NOMO-1 (cell line): ENCODE data around the gene CCDC187.
"Not testable (repeated sequence)": the region's sequence is repeated elsewhere in the genome, so short reads cannot be mapped to it uniquely, and the experiment has no call there.

Source experiments
- DNase-seq, 2 experiments: peaks; one replicate each; lab custom pipeline; 2025; ENCODE audit not compliant: unreplicated experiment in 2 of 2; lab: John Stamatoyannopoulos, UW

Gene CCDC187

GRCh38 chr9:136328011-136328621, 24.2 kb upstream of the CCDC187 start:
- no peak for DNase-seq

- DNase-seq: peak in 1 of 2 experiments; percentile 51
Measured at GRCh38 chr9:136327304-136327974, 23.5 kb upstream of the CCDC187 start, which contains the start of gene GPSM1. TSS of gene GPSM1 (plus strand) at chr9:136327539. CDS start at chr9:136327696, 157 bp downstream.

GRCh38 chr9:136326761-136327303, 22.9 kb upstream of the CCDC187 start:
- no peak for DNase-seq

- DNase-seq: no peak
Measured at GRCh38 chr9:136326061-136326760, 22.3 kb upstream of the CCDC187 start.

- no peak for DNase-seq
Measured at GRCh38 chr9:136325358-136325757, 21.5 kb upstream of the CCDC187 start.

GRCh38 chr9:136324501-136325300, 20.8 kb upstream of the CCDC187 start:
- no peak for DNase-seq

GRCh38 chr9:136323371-136323789, 19.5 kb upstream of the CCDC187 start:
- no peak for DNase-seq

GRCh38 chr9:136322756-136323330, 18.9 kb upstream of the CCDC187 start:
- DNase-seq: no peak

- no peak for DNase-seq
Measured at GRCh38 chr9:136321561-136321960, 17.7 kb upstream of the CCDC187 start.

- DNase-seq: not testable (repeated sequence)
Measured at GRCh38 chr9:136320972-136321371, 17.1 kb upstream of the CCDC187 start.

GRCh38 chr9:136319955-136320354, 16.1 kb upstream of the CCDC187 start:
- DNase-seq: not testable (repeated sequence)

GRCh38 chr9:136319244-136319643, 15.3 kb upstream of the CCDC187 start:
- not testable (repeated sequence) for DNase-seq

- DNase-seq: no peak
Measured at GRCh38 chr9:136318776-136319241, 14.9 kb upstream of the CCDC187 start.

- no peak for DNase-seq
Measured at GRCh38 chr9:136318111-136318775, 14.3 kb upstream of the CCDC187 start.

GRCh38 chr9:136317695-136318094, 13.8 kb upstream of the CCDC187 start:
- DNase-seq: no peak

- no peak for DNase-seq
Measured at GRCh38 chr9:136316896-136317676, 13.2 kb upstream of the CCDC187 start.

- no peak for DNase-seq
Measured at GRCh38 chr9:136316271-136316751, 12.4 kb upstream of the CCDC187 start.

- DNase-seq: no peak
Measured at GRCh38 chr9:136314944-136315343, 11.1 kb upstream of the CCDC187 start.

GRCh38 chr9:136314056-136314416, 10.1 kb upstream of the CCDC187 start:
- no peak for DNase-seq
